ENCODE results near the gene PRKAR2B.

PRKAR2B gene

GRCh38 chr7:107044347-107045194 is at the start of gene PRKAR2B:
PRKAR2B (plus strand) TSS chr7:107044705; CDS start chr7:107044908, 203 bp downstream.
- peak; percentile 80 for DNase-seq

DNA sequence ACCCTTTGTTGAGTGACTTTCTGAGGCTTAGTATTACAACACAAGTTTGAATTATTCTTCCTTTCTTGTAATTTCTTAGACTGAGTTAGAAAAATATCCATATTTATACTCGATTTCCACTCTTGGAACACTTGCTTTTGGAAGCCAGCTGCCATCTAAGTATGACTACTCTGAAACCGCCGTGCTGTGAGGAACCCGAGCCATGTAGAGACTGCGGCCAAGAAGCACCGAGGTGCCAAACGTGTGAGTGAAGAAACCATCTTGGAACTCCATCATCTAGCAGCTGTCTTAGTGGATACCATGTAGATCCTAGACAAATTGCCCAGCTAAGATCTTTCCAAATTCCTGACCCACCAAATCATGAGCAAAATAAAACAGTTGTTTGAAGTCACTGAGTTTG is 49.7 kb upstream of the PRKAR2B start:
- DNase-seq = no peak

GRCh38 chr7:106997487-106998271 is 46.8 kb upstream of the PRKAR2B start:
- DNase-seq = no peak

DNA sequence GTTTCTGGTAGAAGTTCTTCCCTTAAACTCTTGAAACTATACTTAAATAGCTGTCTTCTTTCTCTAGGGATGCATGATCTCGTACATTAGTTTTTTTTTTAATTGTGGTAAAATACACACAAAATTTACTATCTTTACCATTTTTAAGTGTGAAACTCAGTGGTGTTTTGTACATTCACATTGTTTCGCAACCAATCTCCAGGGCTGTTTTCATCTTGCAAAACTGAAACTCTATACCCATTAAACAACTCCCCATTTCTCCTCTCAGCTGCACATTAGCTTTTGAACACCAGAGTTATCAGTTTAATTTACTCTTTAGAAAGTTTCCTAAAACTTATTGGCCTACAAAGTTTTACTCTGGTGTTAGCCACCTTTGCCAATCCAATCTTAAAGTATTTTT is 45.5 kb upstream of the PRKAR2B start:
- DNase-seq = no peak

DNA sequence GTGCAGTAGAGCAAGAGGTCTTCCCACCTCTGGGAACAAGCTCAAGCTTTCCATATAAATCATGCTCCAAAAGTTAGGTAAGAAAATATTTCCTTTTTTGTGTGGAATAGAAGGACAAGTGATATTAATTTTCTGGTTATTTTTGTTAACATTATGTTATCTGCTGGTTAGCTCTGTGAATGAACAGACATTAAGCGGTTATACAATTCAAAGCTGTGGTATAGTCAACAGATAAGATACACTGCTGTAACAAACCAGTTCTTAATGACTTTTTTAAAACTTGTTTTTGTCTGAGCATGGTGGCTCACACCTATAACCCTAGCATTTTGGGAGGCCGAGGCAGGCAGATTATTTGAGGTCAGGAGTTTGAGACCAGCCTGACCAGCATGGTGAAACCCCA is 43.0 kb upstream of the PRKAR2B start:
- DNase-seq = no peak

GRCh38 chr7:107002126-107002525 is 42.4 kb upstream of the PRKAR2B start:
- DNase-seq = no peak

DNA sequence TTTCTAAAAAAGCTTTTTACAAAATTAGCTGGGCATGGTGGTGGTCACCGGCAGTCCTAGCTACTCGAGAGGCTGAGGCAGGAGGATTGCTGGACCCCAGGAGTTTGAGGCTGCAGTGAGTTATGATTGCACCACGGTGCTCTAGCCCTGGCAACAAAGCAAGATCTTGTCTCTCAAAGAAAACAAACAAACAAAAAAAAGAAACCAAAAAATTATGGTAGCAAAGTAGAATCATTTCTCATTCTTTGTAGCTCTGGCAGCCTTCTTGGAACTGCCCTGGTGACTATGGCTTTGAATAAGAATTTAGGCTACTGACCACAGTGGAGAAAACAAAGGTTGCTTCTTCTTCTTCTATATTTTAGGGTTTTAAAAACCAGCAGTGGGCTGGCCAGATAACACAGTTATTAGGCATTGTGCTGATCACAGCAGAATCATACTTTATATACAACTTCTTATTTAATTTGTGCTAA is 41.9 kb upstream of the PRKAR2B start:
- DNase-seq = no peak

- no peak for DNase-seq
These were observed 37.3 kb upstream of the PRKAR2B start for GRCh38 chr7:107007007-107007891.

GRCh38 chr7:107007892-107008287 is 36.6 kb upstream of the PRKAR2B start:
- no peak for DNase-seq

- no peak for DNase-seq
These were observed 34.7 kb upstream of the PRKAR2B start for GRCh38 chr7:107009846-107010203.

DNA sequence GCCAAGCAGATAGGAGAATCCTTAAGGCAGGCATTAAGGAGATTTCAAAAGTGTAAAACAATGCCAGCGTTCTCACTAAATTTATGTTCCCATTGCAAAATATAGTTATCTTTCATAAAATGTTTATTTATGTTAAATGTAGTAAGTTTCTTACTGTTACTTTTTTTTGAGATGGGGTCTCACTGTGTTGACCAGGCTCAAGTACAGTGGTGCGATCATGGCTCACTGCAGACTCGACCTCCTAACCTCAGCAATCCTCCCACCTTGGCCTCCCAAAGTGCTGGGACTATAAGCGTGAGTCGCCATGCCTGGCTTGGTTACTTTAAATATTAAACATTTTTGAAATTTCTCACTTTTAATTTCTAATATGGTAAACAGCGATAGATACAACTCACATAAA is 31.8 kb upstream of the PRKAR2B start:
- no peak for DNase-seq

DNA sequence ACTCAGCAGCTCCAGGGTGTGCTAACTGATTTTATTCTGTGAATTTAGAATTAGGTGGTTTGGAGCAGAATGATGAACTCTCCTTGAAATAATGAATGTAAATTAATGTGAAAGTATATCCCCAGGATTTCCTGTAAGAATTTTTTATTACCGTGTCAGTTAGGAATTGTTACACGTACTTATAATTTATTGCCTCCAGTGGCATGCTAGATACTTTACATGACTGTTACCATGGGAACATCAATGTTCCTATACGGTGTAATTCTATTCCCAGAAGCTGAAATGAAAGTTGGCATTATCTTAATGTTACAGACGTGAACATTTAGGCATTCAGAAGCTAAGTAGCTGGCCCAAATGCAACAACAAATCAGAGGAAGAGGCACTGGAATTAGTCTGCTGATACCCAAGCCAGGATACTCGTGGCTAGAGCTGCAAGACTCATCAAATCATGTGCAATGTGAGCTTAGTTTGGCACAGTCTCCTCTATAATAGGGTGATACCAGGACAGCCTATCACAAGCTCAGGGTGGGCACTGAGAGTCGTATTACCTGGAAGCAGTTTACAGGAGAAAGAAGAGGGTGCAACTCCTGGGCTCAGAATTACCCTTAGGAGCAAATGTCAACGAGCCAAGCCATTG is 30.0 kb upstream of the PRKAR2B start:
- DNase-seq = no peak

GRCh38 chr7:107016312-107016711 is 28.2 kb upstream of the PRKAR2B start:
- DNase-seq = no peak

- no peak for DNase-seq
These were observed 26.4 kb upstream of the PRKAR2B start for GRCh38 chr7:107017965-107018719.

DNA sequence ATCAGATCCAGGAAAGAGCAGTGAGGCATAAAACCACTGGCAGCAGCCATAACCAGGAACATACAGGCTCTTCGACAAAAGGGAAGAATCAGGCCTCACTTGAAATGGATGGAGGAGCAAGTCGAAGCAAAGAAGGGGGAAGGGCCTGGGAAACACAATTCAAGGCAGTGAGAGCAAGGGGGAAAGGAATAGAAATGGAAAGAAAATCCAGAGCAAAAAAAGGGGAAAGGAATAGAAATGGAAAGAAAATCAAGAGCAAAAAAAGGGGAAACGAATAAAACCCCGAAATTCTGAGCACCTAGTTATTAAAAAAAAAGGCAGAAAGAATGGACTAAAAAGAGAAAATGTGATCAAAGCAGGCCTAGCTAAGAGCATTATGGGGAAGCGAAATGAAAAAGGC is 24.1 kb upstream of the PRKAR2B start:
- DNase-seq = no peak

- DNase-seq = no peak
These were observed 22.9 kb upstream of the PRKAR2B start for GRCh38 chr7:107021600-107021999.

DNA sequence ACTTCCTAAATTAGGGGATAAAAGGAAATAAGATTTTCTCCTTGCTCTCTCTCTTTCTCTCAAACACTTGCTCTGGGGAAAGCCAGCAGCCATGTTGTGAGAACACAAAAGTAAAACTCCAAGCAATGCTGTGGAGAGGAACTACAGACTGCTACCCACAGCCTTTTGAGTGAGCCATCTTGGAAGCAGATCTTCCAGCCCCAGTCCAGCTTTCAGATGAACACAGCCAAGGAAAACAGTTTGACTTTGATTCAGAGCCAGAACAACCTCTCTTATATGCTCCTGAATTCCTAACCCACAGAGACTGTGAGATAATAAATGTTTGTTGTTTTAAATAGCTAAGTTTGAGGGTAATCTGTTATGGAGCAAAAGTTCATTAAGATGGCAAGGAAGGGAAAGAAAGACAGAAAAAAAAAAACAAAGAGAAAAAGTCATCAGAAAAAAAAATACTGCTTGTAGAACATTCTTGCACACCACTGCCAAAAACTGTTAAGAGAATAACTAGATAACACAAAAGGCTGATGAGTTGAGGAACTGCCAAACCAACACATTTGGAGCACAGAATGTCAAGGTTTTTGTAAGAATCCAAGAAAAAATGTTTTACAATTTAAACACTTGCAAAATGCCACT is 20.9 kb upstream of the PRKAR2B start:
- no peak for DNase-seq

DNA sequence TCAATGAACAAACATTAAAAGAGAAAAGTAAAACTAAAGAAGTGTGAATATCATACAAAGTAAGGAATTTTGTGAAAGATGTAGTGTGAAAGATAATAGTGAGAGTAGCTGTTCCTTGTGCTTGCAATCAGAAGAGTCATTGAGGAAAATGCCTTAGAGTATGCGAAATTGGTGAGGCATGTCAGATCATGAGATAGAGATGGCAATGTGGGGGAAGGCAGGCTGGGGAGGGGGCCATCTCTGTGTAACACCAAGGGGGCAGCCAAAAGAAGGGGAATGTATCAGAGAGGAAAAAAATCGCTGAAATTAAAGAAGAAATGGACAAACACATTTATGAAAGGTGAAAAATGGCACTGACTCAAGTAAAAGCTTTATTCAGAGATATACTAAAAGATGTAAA is 19.6 kb upstream of the PRKAR2B start:
- DNase-seq = no peak

DNA sequence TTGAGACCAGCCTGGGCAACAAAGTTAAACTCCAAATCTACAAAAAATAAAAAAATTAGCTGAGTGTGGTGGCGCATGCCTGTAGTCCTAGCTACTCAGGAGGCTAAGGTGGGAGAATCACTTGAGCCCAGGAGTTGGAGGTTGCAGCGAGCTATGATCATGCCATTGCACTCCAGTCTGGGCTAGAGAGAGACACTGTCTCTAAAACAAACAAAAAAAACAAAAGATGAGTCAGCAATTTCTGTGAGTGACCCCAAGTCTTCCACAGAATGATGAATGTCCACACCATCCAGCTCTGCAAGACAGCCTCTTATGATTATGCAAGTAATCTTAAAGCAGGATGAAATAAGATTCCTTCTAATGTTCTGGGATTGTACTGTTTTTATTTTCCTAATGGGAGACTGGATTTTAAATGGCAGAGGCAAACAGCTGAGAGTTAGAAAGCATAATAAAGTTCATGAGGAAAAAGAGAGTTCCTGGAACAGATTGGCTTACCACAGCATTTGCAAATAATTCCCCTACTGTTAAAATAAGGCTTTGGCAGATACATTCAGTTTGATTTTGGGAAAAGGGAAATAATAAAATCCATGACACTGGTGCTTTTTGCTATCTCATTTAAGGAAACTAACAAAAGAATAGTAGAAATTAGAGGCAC is 18.9 kb upstream of the PRKAR2B start:
- DNase-seq = no peak

DNA sequence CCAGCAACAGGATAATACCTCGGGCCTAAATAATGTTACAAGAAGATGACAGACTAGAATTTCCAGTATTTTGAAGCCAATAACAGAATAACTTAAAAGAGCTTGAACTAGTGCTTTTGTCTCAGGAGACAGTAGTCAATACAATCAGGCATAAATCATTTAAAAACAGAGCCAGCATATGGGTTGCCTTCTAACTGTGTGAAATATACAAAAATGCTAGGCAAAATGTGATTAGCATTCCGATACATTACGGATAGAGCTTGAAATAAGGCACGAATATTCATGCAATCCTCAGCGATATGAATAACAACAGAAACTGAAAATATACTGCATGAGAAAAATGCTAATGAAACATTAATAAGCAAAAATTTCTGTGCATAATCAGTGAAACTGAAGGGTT is 18.3 kb upstream of the PRKAR2B start:
- DNase-seq = no peak

DNA sequence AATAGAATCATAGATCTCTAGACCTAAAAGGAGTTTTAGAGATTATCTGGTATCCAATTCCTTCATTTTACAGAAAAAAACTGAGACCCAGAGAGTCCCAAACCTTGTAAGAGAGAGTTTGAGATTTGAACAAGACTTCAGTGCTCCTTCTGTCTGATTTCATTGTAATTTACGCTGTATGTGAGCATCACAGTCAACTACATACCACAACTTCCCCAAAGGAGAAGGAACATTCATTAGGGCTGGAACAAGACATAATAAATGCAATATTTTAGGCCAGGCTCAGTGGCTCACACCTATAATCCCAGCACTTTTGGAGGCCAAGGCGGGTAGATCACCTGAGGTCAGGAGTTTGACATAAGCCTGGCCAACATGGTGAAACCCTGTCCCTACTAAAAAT is 17.3 kb upstream of the PRKAR2B start:
- DNase-seq = no peak

All from CD4-positive, alpha-beta T cell treated with Interleukin-17A for 1 hour (primary cell).